Neural cell (in vitro differentiated cells): ENCODE measurements around the gene MRPS6. TPM values are rescaled to one million over a fixed set of nuclear protein-coding genes. Genes with fewer than 3 reads are reported as not detected.

Experiments
- H2AFZ ChIP-seq: fragments of 200-600, 300-800 bp; sonication (generic), shearing (Covaris generic); 2 replicates; pipeline ENCODE4 v1.6.0; 2014; ENCODE audit warnings: low read depth, mild to moderate bottlenecking, antibody characterized with exemption, low read length, moderate library complexity
- H3F3A ChIP-seq: fragments of 200-600 bp; shearing (Covaris generic); 2 replicates; pipeline ENCODE4 v1.6.1; 2016; ENCODE audit warnings: mild to moderate bottlenecking, moderate library complexity, mixed read lengths, antibody characterized with exemption, low read length; ENCODE audit not compliant: insufficient read depth, poor library complexity, severe bottlenecking
- H3K27ac ChIP-seq: fragments of 200-600, 300-800 bp; sonication (generic), shearing (Covaris generic); 2 replicates; pipeline ENCODE4 v1.5.1; 2014; ENCODE audit warnings: mild to moderate bottlenecking, low read length, moderate library complexity
- H3K27me3 ChIP-seq: fragments of 300-800, 200-600 bp; sonication (generic), shearing (Covaris generic); 2 replicates; pipeline ENCODE4 v1.6.0; 2014; ENCODE audit warnings: mild to moderate bottlenecking, low read depth, low read length, moderate library complexity; ENCODE audit not compliant: insufficient read depth
- H3K36me3 ChIP-seq: fragments of 300-800, 200-600 bp; sonication (generic), shearing (Covaris generic); 2 replicates; pipeline ENCODE4 v1.5.1; 2014; ENCODE audit warnings: mild to moderate bottlenecking, antibody characterized with exemption, low read length, moderate library complexity; ENCODE audit not compliant: insufficient read depth
- H3K4me2 ChIP-seq: fragments of 300-800, 200-600 bp; sonication (generic), shearing (Covaris generic); 2 replicates; pipeline ENCODE4 v1.6.0; 2014; ENCODE audit warnings: mild to moderate bottlenecking, low read length
- H3K4me3 ChIP-seq: fragments of 300-800, 200-600 bp; sonication (generic), shearing (Covaris generic); 2 replicates; pipeline ENCODE4 v1.5.1; 2014; ENCODE audit warnings: mild to moderate bottlenecking, low read length, moderate library complexity
- H3K79me2 ChIP-seq: fragments of 200-600 bp; shearing (Covaris generic); replicated peaks from 2 replicates; pipeline ENCODE4 v1.6.0; 2014; ENCODE audit warnings: mild to moderate bottlenecking, low read length, moderate library complexity; ENCODE audit not compliant: insufficient read depth
- H3K9ac ChIP-seq: fragments of 300-800, 200-600 bp; sonication (generic), shearing (Covaris generic); 2 replicates; pipeline ENCODE4 v1.6.1; 2016; ENCODE audit warnings: mild to moderate bottlenecking, low read length, mixed read lengths
- H3K9me2 ChIP-seq: fragments of 200-600 bp; shearing (Covaris generic); 2 replicates; pipeline ENCODE4 v1.6.1; 2016; ENCODE audit warnings: mild to moderate bottlenecking, low read length, mixed read lengths; ENCODE audit not compliant: insufficient read depth
- H3K9me3 ChIP-seq: fragments of 200-600, 300-800 bp; sonication (generic), shearing (Covaris generic); 2 replicates; pipeline ENCODE4 v1.6.1; 2016; ENCODE audit warnings: mild to moderate bottlenecking, mixed run types, low read length, moderate library complexity, mixed read lengths
- H4K20me1 ChIP-seq: fragments of 200-600 bp; shearing (Covaris generic); 2 replicates; pipeline ENCODE4 v1.6.1; 2016; ENCODE audit warnings: mild to moderate bottlenecking, mixed run types; ENCODE audit not compliant: insufficient read depth
- EP300 ChIP-seq: fragments of 450-650 bp; conservative IDR thresholded peaks from 2 replicates; pipeline ENCODE4 v1.6.1; 2014; ENCODE audit warnings: antibody characterized with exemption, mild to moderate bottlenecking, moderate library complexity; ENCODE audit not compliant: poor library complexity, severe bottlenecking
- EZH2 ChIP-seq: fragments of 200-600, 300-800 bp; shearing (Covaris generic), sonication (generic); IDR thresholded peaks from 2 replicates; pipeline ENCODE4 v1.6.1; 2014; ENCODE audit warnings: antibody characterized with exemption, low read length, borderline replicate concordance, mild to moderate bottlenecking; ENCODE audit not compliant: insufficient read depth, poor library complexity, severe bottlenecking
- MXI1 ChIP-seq: fragments of 450-650 bp; conservative IDR thresholded peaks from 2 replicates; pipeline ENCODE4 v1.6.1; 2014; ENCODE audit warnings: antibody characterized with exemption, mild to moderate bottlenecking; ENCODE audit not compliant: poor library complexity, severe bottlenecking
- POLR2AphosphoS5 ChIP-seq: IDR thresholded peaks from 2 replicates; pipeline ENCODE4 v1.6.1; 2012
- RAD21 ChIP-seq: fragments of 450-650 bp; conservative IDR thresholded peaks from 2 replicates; pipeline ENCODE4 v1.6.1; 2014; ENCODE audit warnings: antibody characterized with exemption, mild to moderate bottlenecking, moderate library complexity
- SMC3 ChIP-seq: fragments of 450-650 bp; conservative IDR thresholded peaks from 2 replicates; pipeline ENCODE4 v1.6.1; 2014; ENCODE audit warnings: antibody characterized with exemption, mild to moderate bottlenecking, moderate library complexity; ENCODE audit not compliant: poor library complexity
- TAF1 ChIP-seq: IDR thresholded peaks from 2 replicates; pipeline ENCODE4 v1.6.1; 2012; ENCODE audit warnings: low read depth
- polyA plus RNA-seq: library from polyadenylated mRNA; depleted of rRNA; stranded (reverse); fragments of >200 nt; gene quantifications from 2 replicates; pipeline ENCODE4 v1.2.3, GENCODE V29; 2014
- TF ChIP-seq, protein P1 (sequence below): fragments of 450-650 bp; IDR thresholded peaks from 2 replicates; pipeline ENCODE4 v1.5.1; 2014; ENCODE audit warnings: antibody characterized with exemption, mild to moderate bottlenecking, moderate library complexity; ENCODE audit not compliant: poor library complexity, severe bottlenecking
- TF ChIP-seq, protein P2 (sequence below): IDR thresholded peaks from 2 replicates; pipeline ENCODE4 v1.6.1; 2012; ENCODE audit warnings: borderline replicate concordance

Gene MRPS6
- polyA plus RNA-seq, 1 donor from 2014 or later, result 70.1 TPM

DNA sequence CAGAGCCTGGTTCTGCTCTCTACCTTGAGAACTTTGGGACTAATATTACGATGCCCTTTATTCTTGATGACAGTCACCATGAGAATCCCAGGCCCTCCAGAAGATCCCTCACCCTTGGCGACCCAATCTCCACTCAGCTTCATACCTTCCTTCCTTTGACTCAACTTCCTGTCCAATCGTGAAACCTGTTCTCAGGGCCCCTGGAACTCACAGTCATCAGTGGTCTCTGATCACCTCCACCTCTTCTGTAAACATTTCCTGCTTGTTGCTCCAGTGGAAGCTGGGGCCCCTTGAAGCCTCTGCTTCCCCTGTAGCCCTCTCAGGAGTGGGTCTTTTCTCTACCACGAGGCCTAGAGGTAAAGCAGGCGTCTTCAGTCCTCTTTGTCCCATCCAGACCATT, 79.1 kb downstream of the MRPS6 start:
- Histone ChIP-seq H3F3A (no peaks in the 10 kb centered on the region), H3K4me3 (no peak overlapping the region), H3K9me3 (no peaks in the 10 kb centered on the region), H3K4me2 (no peak overlapping the region), H3K27me3 (no peaks in the 10 kb centered on the region), H3K79me2 (no peaks in the 10 kb centered on the region), H2AFZ (no peak overlapping the region), H3K27ac (no peak overlapping the region), H4K20me1 (no peaks in the 10 kb centered on the region), H3K36me3 (no peaks in the 10 kb centered on the region), H3K9me2 (no peaks in the 10 kb centered on the region), H3K9ac (no peak overlapping the region)
- no peak for TF ChIP-seq MXI1
- TF ChIP-seq EZH2, result no peak
- TF ChIP-seq TAF1, result no peak
- TF ChIP-seq, protein P1, sequence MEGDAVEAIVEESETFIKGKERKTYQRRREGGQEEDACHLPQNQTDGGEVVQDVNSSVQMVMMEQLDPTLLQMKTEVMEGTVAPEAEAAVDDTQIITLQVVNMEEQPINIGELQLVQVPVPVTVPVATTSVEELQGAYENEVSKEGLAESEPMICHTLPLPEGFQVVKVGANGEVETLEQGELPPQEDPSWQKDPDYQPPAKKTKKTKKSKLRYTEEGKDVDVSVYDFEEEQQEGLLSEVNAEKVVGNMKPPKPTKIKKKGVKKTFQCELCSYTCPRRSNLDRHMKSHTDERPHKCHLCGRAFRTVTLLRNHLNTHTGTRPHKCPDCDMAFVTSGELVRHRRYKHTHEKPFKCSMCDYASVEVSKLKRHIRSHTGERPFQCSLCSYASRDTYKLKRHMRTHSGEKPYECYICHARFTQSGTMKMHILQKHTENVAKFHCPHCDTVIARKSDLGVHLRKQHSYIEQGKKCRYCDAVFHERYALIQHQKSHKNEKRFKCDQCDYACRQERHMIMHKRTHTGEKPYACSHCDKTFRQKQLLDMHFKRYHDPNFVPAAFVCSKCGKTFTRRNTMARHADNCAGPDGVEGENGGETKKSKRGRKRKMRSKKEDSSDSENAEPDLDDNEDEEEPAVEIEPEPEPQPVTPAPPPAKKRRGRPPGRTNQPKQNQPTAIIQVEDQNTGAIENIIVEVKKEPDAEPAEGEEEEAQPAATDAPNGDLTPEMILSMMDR, result no peak
- TF ChIP-seq, protein P2, sequence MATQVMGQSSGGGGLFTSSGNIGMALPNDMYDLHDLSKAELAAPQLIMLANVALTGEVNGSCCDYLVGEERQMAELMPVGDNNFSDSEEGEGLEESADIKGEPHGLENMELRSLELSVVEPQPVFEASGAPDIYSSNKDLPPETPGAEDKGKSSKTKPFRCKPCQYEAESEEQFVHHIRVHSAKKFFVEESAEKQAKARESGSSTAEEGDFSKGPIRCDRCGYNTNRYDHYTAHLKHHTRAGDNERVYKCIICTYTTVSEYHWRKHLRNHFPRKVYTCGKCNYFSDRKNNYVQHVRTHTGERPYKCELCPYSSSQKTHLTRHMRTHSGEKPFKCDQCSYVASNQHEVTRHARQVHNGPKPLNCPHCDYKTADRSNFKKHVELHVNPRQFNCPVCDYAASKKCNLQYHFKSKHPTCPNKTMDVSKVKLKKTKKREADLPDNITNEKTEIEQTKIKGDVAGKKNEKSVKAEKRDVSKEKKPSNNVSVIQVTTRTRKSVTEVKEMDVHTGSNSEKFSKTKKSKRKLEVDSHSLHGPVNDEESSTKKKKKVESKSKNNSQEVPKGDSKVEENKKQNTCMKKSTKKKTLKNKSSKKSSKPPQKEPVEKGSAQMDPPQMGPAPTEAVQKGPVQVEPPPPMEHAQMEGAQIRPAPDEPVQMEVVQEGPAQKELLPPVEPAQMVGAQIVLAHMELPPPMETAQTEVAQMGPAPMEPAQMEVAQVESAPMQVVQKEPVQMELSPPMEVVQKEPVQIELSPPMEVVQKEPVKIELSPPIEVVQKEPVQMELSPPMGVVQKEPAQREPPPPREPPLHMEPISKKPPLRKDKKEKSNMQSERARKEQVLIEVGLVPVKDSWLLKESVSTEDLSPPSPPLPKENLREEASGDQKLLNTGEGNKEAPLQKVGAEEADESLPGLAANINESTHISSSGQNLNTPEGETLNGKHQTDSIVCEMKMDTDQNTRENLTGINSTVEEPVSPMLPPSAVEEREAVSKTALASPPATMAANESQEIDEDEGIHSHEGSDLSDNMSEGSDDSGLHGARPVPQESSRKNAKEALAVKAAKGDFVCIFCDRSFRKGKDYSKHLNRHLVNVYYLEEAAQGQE, result no peak
- no peak for TF ChIP-seq RAD21
- TF ChIP-seq EP300, result no peak
- no peak for TF ChIP-seq POLR2AphosphoS5
- TF ChIP-seq SMC3, result no peak

DNA sequence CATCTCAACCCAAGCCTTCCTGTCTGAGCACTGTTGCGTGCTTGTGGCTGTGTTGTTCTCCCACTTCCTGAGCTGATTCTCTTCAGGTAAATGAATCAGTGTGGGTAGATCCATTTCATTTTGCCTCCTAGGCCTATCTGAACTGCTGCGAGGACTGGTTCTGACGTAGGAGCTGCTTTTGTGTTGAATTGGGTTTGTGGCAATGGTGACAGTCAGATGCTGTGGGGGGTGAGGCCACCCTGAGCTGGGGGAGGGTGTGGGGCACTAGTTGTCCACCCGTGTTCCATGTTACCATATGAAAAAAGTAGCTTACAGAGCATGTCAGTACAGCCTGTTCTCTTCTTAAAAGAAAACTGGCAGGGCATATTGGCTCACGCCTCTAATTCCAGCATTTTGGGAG, 81.5 kb downstream of the MRPS6 start:
- H2AFZ ChIP-seq, result no peak overlapping the region
- H3K9me3 ChIP-seq, result no peaks in the 10 kb centered on the region
- H3F3A ChIP-seq, result no peaks in the 10 kb centered on the region
- H3K4me2 ChIP-seq, result no peak overlapping the region
- no peaks in the 10 kb centered on the region for H4K20me1 ChIP-seq
- no peaks in the 10 kb centered on the region for H3K79me2 ChIP-seq
- no peak overlapping the region for H3K27ac ChIP-seq
- H3K9me2 ChIP-seq, result no peaks in the 10 kb centered on the region
- H3K4me3 ChIP-seq, result no peak overlapping the region
- H3K27me3 ChIP-seq, result no peaks in the 10 kb centered on the region
- H3K9ac ChIP-seq, result no peak overlapping the region
- TF ChIP-seq, protein P2, result no peak
- TF ChIP-seq, protein P1, result no peak
- TF ChIP-seq EZH2 (no peak), EP300 (no peak), TAF1 (no peak), RAD21 (no peak), SMC3 (no peak), MXI1 (no peak), POLR2AphosphoS5 (no peak)
- no peaks in the 10 kb centered on the region for H3K36me3 ChIP-seq
